Karpas-422 (cell line): ENCODE data around the gene GH1. TPM values are rescaled to one million over a fixed set of nuclear protein-coding genes. Genes with fewer than 3 reads are reported as not detected.
"Not testable (repeated sequence)": the region's sequence is repeated elsewhere in the genome, so short reads cannot be mapped to it uniquely, and the experiment has no call there.

ENCODE experiments used
- DNase-seq: peaks from one replicate; pipeline ENCODE4 v3.0.0-alpha.2; 2015
- H2AFZ ChIP-seq: fragments of 200-600 bp; sonication (generic); 2 replicates; pipeline ENCODE4 v1.6.1; 2014; ENCODE audit warnings: antibody characterized with exemption, low read length, mixed read lengths
- H3K27ac ChIP-seq: fragments of 200-600 bp; sonication (generic); 2 replicates; pipeline ENCODE4 v1.5.1; 2014; ENCODE audit warnings: mild to moderate bottlenecking, low read length, moderate library complexity
- H3K27me3 ChIP-seq: fragments of 200-600 bp; sonication (generic); 2 replicates; pipeline ENCODE4 v1.6.1; 2014; ENCODE audit warnings: low read length, mixed read lengths
- H3K36me3 ChIP-seq: fragments of 200-600 bp; sonication (generic); 2 replicates; pipeline ENCODE4 v1.6.1; 2014; ENCODE audit warnings: low read length, mixed read lengths; ENCODE audit not compliant: insufficient read depth
- H3K4me1 ChIP-seq: fragments of 200-600 bp; sonication (generic); 2 replicates; pipeline ENCODE4 v1.6.1; 2014; ENCODE audit warnings: mild to moderate bottlenecking, low read length, mixed read lengths
- H3K4me2 ChIP-seq: fragments of 200-600 bp; sonication (generic); 2 replicates; pipeline ENCODE4 v1.6.1; 2014; ENCODE audit warnings: low read length, low read depth, mild to moderate bottlenecking; ENCODE audit not compliant: poor library complexity, severe bottlenecking
- H3K4me3 ChIP-seq: fragments of 200-600 bp; sonication (generic); 2 replicates; pipeline ENCODE4 v1.5.1; 2014; ENCODE audit warnings: mild to moderate bottlenecking, antibody characterized with exemption, low read length, mixed read lengths
- H3K79me2 ChIP-seq: fragments of 200-600 bp; sonication (generic); 2 replicates; pipeline ENCODE4 v1.6.1; 2014; ENCODE audit warnings: mild to moderate bottlenecking, low read length, mixed read lengths
- H3K9ac ChIP-seq: fragments of 200-600 bp; sonication (generic); 2 replicates; pipeline ENCODE4 v1.6.0; 2014; ENCODE audit warnings: low read length
- H3K9me2 ChIP-seq: fragments of 200-600 bp; sonication (generic), shearing (Covaris generic); replicated peaks from 2 replicates; pipeline ENCODE4 v1.6.0; 2014; ENCODE audit warnings: mild to moderate bottlenecking, low read length, moderate library complexity; ENCODE audit not compliant: insufficient read depth
- H3K9me3 ChIP-seq: fragments of 300-700, 200-600 bp; sonication (generic); 2 replicates; pipeline ENCODE4 v1.6.1; 2014; ENCODE audit warnings: low read length, mixed read lengths
- H4K20me1 ChIP-seq: fragments of 200-600 bp; sonication (generic); 2 replicates; pipeline ENCODE4 v1.6.1; 2014; ENCODE audit warnings: mild to moderate bottlenecking, antibody characterized with exemption, low read length, low read depth; ENCODE audit not compliant: insufficient read depth
- total RNA-seq: library from RNA; depleted of rRNA; stranded (reverse); fragments of >200 nt; shearing (Covaris generic); gene quantifications from 2 replicates; pipeline ENCODE4 v1.2.3, GENCODE V29; 2014; ENCODE audit warnings: low replicate concordance

GH1 gene
- total RNA-seq, 1 experiment from 2014 or later, result not detected

GRCh38 chr17:63926164-63926563 lies 7.5 kb upstream of the GH1 start:
- Histone ChIP-seq H3K27me3 (no peaks in the 10 kb centered on the region), H3K27ac (peak overlapping the region; percentile 99), H2AFZ (no peak overlapping the region), H3K4me2 (peak overlapping the region; percentile 94), H3K9me3 (no peaks in the 10 kb centered on the region), H3K4me1 (peaks cover 93% of the 10 kb centered on the region), H3K79me2 (peaks cover 18% of the 10 kb centered on the region), H4K20me1 (peaks cover 20% of the 10 kb centered on the region), H3K9ac (peak overlapping the region; percentile 100), H3K9me2 (no peaks in the 10 kb centered on the region), H3K4me3 (no peak overlapping the region), H3K36me3 (peaks cover 36% of the 10 kb centered on the region)
- DNase-seq, result peak; percentile 67

GRCh38 chr17:63925615-63926014 lies 7.0 kb upstream of the GH1 start:
- Histone ChIP-seq H3K9me3 (no peaks in the 10 kb centered on the region), H3K4me1 (peaks cover 95% of the 10 kb centered on the region), H2AFZ (no peak overlapping the region), H3K27me3 (no peaks in the 10 kb centered on the region), H3K27ac (peak overlapping the region; percentile 99), H3K36me3 (peaks cover 31% of the 10 kb centered on the region), H3K4me3 (0 out of 2 replicates have a peak overlapping the region, but pooled peaks have one; percentile 1), H4K20me1 (peaks cover 16% of the 10 kb centered on the region; the same call in 1 of the 2 replicates), H3K4me2 (peak overlapping the region; percentile 94), H3K79me2 (peaks cover 12% of the 10 kb centered on the region), H3K9me2 (no peaks in the 10 kb centered on the region), H3K9ac (peak overlapping the region; percentile 100)
- DNase-seq, result peak; percentile 92

GRCh38 chr17:63922402-63922801 lies 3.8 kb upstream of the GH1 start:
- H3K4me2 ChIP-seq, result peak overlapping the region; percentile 67
- H3K79me2 ChIP-seq, H4K20me1 ChIP-seq, H3K4me3 ChIP-seq, H3K36me3 ChIP-seq, H2AFZ ChIP-seq, H3K9me3 ChIP-seq, H3K9me2 ChIP-seq, H3K27me3 ChIP-seq: not testable (repeated sequence)
- H3K9ac ChIP-seq, result peak overlapping the region; percentile 66
- H3K4me1 ChIP-seq, result peaks cover 80% of the 10 kb centered on the region
- DNase-seq, result peak; percentile 93
- H3K27ac ChIP-seq, result peak overlapping the region; percentile 99

GRCh38 chr17:63920779-63921178 lies 2.1 kb upstream of the GH1 start:
- H4K20me1 ChIP-seq, H3K27me3 ChIP-seq, H3K9me2 ChIP-seq, H3K79me2 ChIP-seq, H3K36me3 ChIP-seq, H2AFZ ChIP-seq, H3K9me3 ChIP-seq, H3K4me3 ChIP-seq: not testable (repeated sequence)
- Histone ChIP-seq H3K9ac (peak overlapping the region; percentile 36; the same call in 1 of the 2 replicates), H3K27ac (peak overlapping the region; percentile 92), H3K4me2 (peak overlapping the region; percentile 63), H3K4me1 (peaks cover 72% of the 10 kb centered on the region)
- peak; percentile 79 for DNase-seq

GRCh38 chr17:63920050-63920449 lies 1.4 kb upstream of the GH1 start:
- H3K4me2 ChIP-seq, result peak overlapping the region; percentile 63
- H3K27ac ChIP-seq, result peak overlapping the region; percentile 92
- H4K20me1 ChIP-seq, H3K79me2 ChIP-seq, H3K4me3 ChIP-seq, H3K36me3 ChIP-seq, H3K27me3 ChIP-seq, H3K9me3 ChIP-seq, H3K9me2 ChIP-seq: not testable (repeated sequence)
- peak overlapping the region; percentile 43; the same call in 1 of the 2 replicates for H2AFZ ChIP-seq
- peaks cover 71% of the 10 kb centered on the region for H3K4me1 ChIP-seq
- peak; percentile 60 for DNase-seq
- peak overlapping the region; percentile 51 for H3K9ac ChIP-seq

GRCh38 chr17:63919311-63919723 lies 678 bp upstream of the GH1 start:
- H3K9me3 ChIP-seq, result no peaks in the 10 kb centered on the region
- no peaks in the 10 kb centered on the region for H3K79me2 ChIP-seq
- H3K27ac ChIP-seq, result peak overlapping the region; percentile 92
- no peaks in the 10 kb centered on the region for H3K36me3 ChIP-seq
- peak; percentile 95 for DNase-seq
- H3K9me2 ChIP-seq, result no peaks in the 10 kb centered on the region
- H3K4me3 ChIP-seq, result peak overlapping the region; percentile 37; the same call in 1 of the 2 replicates
- peak overlapping the region; percentile 51 for H3K9ac ChIP-seq
- H3K4me1 ChIP-seq, result peaks cover 63% of the 10 kb centered on the region
- H3K27me3 ChIP-seq, result no peaks in the 10 kb centered on the region
- H3K4me2 ChIP-seq, result peak overlapping the region; percentile 63
- H4K20me1 ChIP-seq, result no peaks in the 10 kb centered on the region
- no peak overlapping the region for H2AFZ ChIP-seq

- no peak overlapping the region for H3K27ac ChIP-seq
- no peak overlapping the region for H2AFZ ChIP-seq
- no peak overlapping the region for H3K4me2 ChIP-seq
- no peak for DNase-seq
- H3K4me1 ChIP-seq, result peaks cover 61% of the 10 kb centered on the region
- no peaks in the 10 kb centered on the region for H3K9me3 ChIP-seq
- H3K9ac ChIP-seq, result no peak overlapping the region
- H4K20me1 ChIP-seq, result no peaks in the 10 kb centered on the region
- no peaks in the 10 kb centered on the region for H3K27me3 ChIP-seq
- H3K79me2 ChIP-seq, result no peaks in the 10 kb centered on the region
- H3K9me2 ChIP-seq, result no peaks in the 10 kb centered on the region
- H3K4me3 ChIP-seq, result no peak overlapping the region
- no peaks in the 10 kb centered on the region for H3K36me3 ChIP-seq
Measured at GRCh38 chr17:63918305-63918704, 334 bp downstream of the GH1 start.

- no peaks in the 10 kb centered on the region for H3K9me2 ChIP-seq
- H3K9ac ChIP-seq, result no peak overlapping the region
- H3K4me2 ChIP-seq, result no peak overlapping the region
- H3K9me3 ChIP-seq, result no peaks in the 10 kb centered on the region
- no peaks in the 10 kb centered on the region for H3K36me3 ChIP-seq
- H3K27ac ChIP-seq, result no peak overlapping the region
- H3K4me1 ChIP-seq, result peaks cover 55% of the 10 kb centered on the region
- no peak for DNase-seq
- no peaks in the 10 kb centered on the region for H3K79me2 ChIP-seq
- no peak overlapping the region for H3K4me3 ChIP-seq
- H2AFZ ChIP-seq, result no peak overlapping the region
- no peaks in the 10 kb centered on the region for H4K20me1 ChIP-seq
- no peaks in the 10 kb centered on the region for H3K27me3 ChIP-seq
Measured at GRCh38 chr17:63917646-63918045, 993 bp downstream of the GH1 start.

- H3K9me3 ChIP-seq, H3K4me3 ChIP-seq, H2AFZ ChIP-seq, H3K36me3 ChIP-seq, H3K27ac ChIP-seq, H3K79me2 ChIP-seq, H3K27me3 ChIP-seq, H3K9me2 ChIP-seq, H3K4me2 ChIP-seq, H4K20me1 ChIP-seq, DNase-seq, H3K9ac ChIP-seq: not testable (repeated sequence)
- peaks cover 50% of the 10 kb centered on the region for H3K4me1 ChIP-seq
Measured at GRCh38 chr17:63917206-63917605, 1.4 kb downstream of the GH1 start.
